SK-N-DZ (cell line): Measurements from ENCODE around the gene RERE.
"Not testable (repeated sequence)": the region's sequence is repeated elsewhere in the genome, so short reads cannot be mapped to it uniquely, and the experiment has no call there.

ENCODE experiments used
- DNase-seq: peaks from one replicate; pipeline ENCODE4 v3.0.0-alpha.2; 2015; ENCODE audit warnings: low spot score

Gene RERE

GRCh38 chr1:8752921-8753713, 64.3 kb downstream of the RERE start:
- DNase-seq = no peak

- no peak for DNase-seq
Observed at GRCh38 chr1:8752411-8752810, 65.0 kb downstream of the RERE start.

GRCh38 chr1:8751984-8752383, 65.5 kb downstream of the RERE start:
- no peak for DNase-seq

- no peak for DNase-seq
Observed at GRCh38 chr1:8747879-8748825, 69.3 kb downstream of the RERE start.

- DNase-seq = no peak
Observed at GRCh38 chr1:8746554-8746953, 70.9 kb downstream of the RERE start.

GRCh38 chr1:8745749-8746390, 71.6 kb downstream of the RERE start:
- peak; percentile 24 for DNase-seq

- DNase-seq = no peak
Observed at GRCh38 chr1:8745346-8745745, 72.1 kb downstream of the RERE start.

DNA sequence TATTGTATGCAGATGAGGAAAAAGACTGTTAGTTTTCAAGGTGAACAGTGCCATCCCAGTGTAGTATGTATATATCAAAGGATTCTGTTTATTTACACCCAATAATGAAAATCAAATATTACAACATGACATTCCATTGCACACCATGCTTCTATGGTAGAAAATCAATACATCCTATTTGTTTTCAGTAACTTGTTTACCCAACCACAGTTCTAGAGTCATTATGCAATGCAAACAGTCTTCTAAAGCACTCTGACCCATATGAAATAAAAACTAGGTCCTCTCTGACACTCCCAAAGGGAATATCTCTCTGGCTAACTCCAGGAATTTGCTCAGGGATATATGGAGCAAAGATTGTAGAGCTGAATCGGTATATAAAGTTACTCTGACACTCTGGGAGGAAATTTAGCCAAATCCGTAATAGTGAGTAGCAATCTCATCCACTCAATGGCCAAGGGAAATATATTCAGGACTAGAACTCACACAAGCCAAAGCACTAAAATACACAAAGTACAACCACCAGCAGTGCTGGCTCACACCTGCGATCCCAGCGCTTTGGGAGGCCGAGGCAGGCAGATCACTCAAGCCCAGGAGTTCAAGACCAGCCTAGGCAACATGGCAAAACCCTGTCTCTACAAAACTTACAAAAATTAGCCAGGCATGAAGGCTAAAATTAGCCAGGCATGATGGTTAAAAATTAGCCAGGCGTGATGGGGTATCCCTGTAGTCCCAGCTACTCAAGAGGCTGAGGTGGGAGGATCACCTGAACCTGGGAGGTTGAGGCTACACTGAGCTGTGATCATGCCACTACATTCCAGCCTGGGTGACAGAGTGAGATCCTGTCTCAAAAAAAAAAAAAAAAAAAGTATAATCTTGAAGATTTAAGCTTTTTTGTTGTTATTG, 75.2 kb downstream of the RERE start:
- DNase-seq = no peak

DNA sequence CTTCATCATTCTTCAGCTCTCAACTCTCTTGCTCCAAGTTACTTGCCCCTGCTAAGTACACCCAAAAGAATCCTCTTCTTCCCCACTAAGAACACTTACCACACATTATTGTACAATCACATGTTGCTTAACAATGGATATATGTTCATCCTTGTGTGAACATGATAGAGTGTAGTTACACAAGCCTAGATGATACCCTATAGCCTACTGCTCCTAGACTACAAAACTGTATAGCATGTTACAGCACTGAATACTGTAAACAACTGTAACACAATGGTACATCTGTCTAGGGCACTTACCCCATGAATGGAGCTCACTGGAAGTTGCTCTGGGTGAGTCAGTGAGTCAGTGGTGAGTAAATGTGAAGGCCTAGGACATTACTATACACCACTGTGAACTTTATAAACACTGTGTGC, 77.4 kb downstream of the RERE start:
- no peak for DNase-seq

GRCh38 chr1:8739377-8739776, 78.1 kb downstream of the RERE start:
- DNase-seq = no peak

- DNase-seq = no peak
Observed at GRCh38 chr1:8736927-8737326, 80.5 kb downstream of the RERE start.

DNA sequence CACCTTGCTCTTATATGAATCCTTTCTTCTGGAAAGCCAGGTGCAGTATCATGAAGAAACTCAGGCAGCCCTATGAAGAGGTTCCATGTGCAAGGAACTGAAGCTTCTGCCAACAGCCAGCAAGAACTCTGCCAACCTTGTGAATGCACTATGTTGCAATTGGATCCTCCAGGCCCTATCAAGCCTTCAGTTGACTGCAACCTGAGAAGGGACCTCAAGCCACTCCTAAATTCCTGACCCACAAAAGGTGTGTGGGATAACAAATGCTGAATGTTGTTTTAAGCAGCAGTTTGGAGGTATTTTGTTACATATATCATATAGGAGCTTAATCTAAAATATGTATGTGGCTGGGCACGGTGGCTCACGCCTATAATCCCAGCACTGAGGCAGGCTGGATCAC, 84.0 kb downstream of the RERE start:
- no peak for DNase-seq

GRCh38 chr1:8731162-8731561, 86.3 kb downstream of the RERE start:
- no peak for DNase-seq

DNA sequence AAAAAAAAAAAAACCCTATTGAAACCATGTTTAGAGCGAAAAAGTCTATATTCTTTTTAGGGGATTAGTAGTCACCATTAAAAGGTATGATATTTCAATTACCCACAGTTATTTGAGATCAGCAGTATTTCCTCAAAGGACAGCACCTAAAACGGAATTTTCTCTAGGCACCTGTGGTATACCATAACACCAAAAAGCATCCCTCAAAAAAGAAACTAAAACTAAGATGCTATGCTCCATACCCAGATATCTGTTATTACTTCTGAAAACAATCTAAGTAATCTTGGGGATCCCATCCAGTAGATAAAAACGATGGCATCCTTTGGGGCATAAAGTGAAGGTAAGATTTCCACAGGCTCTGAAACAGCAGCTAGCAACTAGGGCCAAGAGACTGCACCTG, 89.0 kb downstream of the RERE start:
- no peak for DNase-seq

DNA sequence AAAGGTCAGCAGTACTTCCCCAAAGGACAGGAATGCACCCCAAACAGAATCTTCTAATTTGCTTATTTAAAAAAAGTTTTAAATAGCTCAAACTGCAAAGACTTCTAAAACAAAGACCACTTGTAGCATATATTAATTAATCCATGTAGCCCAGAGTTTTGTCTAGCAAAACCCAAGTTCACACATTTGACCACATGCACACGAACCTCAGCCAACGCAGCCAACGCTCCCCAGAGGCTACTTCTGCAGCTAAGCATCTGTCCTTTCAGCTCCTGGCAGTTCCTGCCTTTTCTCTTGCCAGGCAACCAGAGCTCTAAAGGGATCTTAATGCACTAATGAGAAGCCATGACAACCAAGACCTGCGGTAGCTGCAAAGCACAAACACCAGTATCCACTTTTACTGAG, 89.6 kb downstream of the RERE start:
- peak; percentile 63 for DNase-seq

GRCh38 chr1:8727316-8727715, 90.1 kb downstream of the RERE start:
- DNase-seq = not testable (repeated sequence)

DNA sequence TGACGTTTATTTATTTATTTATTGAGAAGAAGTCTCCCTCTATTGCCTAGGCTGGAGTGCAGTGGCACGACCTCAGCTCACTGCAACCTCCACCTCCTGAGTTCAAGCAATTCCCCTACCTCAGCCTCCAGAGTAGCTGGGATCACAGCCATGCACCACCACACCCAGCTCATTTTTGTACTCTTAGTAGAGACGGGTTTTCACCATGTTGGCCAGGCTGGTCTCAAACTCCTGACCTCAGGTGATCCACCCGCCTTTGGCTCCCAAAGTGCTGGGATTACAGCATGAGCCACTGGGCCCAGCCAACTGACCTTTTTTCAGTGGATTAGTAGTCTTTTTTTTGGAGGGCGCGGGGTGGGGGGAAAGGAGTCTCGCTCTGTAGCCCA, 90.6 kb downstream of the RERE start:
- not testable (repeated sequence) for DNase-seq

DNA sequence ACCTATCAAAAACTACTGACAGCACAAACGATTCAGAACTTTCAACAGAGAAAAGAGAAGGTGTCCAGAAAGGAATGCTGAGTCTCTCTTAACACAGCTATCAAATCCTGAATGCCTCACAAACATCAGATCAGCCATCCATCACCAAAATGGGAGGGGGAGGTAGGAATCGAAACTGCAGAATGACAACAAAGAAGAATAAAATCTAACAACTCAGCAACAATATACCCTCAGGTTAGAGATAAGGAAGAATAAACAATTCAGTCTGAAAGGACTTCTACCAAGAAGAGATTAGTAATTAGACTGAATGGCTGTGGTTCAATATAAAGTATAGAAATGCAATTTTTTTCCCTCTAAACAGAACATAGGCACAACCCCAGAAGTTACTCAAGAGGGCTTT, 94.4 kb downstream of the RERE start:
- DNase-seq = no peak

- no peak for DNase-seq
Observed at GRCh38 chr1:8722366-8722765, 95.1 kb downstream of the RERE start.

DNA sequence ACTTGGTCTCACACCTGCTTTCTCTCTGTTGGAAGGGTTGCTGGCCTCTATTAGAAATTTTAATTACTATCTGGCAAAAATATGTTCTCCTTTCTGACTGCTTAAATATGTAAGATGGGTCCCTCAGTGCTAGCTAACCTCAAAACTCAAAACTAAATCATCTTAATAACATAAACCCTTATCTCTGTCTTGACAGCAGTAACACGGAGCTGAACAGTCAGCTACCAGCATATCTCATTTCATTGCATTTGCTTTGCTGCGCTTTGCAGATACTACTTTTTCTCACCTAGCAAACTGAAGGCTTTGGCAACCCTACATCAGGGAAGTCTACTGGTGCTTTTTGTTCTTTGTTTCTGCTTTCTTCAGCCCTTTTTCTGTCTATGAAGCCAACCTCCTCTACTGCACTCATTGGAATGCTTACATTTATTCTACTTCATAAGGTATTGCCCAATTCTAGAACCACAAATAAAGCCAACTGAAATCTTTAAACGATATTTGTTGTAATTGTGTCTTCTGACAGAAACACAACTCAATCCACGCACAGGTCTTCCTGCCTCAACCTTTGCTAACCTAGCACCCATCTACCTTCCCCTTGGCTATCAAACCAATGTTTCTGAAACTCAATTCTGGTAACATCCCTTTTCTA, 95.6 kb downstream of the RERE start:
- no peak for DNase-seq

- no peak for DNase-seq
Observed at GRCh38 chr1:8720347-8720746, 97.1 kb downstream of the RERE start.
